ENCODE results near the gene NID1. TPM values are rescaled to one million over a fixed set of nuclear protein-coding genes. Genes with fewer than 3 reads are reported as not detected.

Gene NID1
- total RNA-seq, 4 donors from 2014 or later, result 23.4 to 80.0 (median 30.7) TPM

GRCh38 chr1:236086537-236086936 is 21.6 kb upstream of the NID1 start:
- TF ChIP-seq CTCF (IDR thresholded peaks at IDR 0.05) (no peak), POLR2A (IDR thresholded peaks at IDR 0.05) (no peak)
- WGBS, 2 donors, result 61 to 64% methylated on average over 7 of the region's 7 CpGs
- DNase-seq (ENCODE audit: low spot score in 2 of 2), result no peak
- no peak overlapping the region for H3K4me3 ChIP-seq (ENCODE audit: low read depth, poor library complexity, severe bottlenecking)
- intact Hi-C loops (cut with DNase I; ENCODE audit: low total_unique reads), result no loop called here

- WGBS, 2 donors, result 78% methylated on average over 6 of the region's 6 CpGs
- TF ChIP-seq CTCF (IDR thresholded peaks at IDR 0.05), result peak in 1 of 3 donors; percentile 45
- TF ChIP-seq POLR2A (IDR thresholded peaks at IDR 0.05), result no peak
- no peak for DNase-seq (ENCODE audit: low spot score in 2 of 2)
- intact Hi-C loops (cut with DNase I; ENCODE audit: low total_unique reads), result no loop called here
- H3K4me3 ChIP-seq (ENCODE audit: low read depth, poor library complexity, severe bottlenecking), result no peak overlapping the region
These were observed 20.8 kb upstream of the NID1 start for GRCh38 chr1:236085545-236086159.

GRCh38 chr1:236084386-236084730 is 19.5 kb upstream of the NID1 start:
- no peak overlapping the region for H3K4me3 ChIP-seq (ENCODE audit: low read depth, poor library complexity, severe bottlenecking)
- DNase-seq (ENCODE audit: low spot score in 2 of 2), result no peak
- intact Hi-C loops (cut with DNase I; ENCODE audit: low total_unique reads), result no loop called here
- 80 to 88% methylated on average over 3 of the region's 3 CpGs for WGBS, 2 donors
- TF ChIP-seq CTCF (IDR thresholded peaks at IDR 0.05) (no peak), POLR2A (IDR thresholded peaks at IDR 0.05) (no peak)

GRCh38 chr1:236083650-236084385 is 18.9 kb upstream of the NID1 start:
- no peak for TF ChIP-seq CTCF (IDR thresholded peaks at IDR 0.05)
- no peak for TF ChIP-seq POLR2A (IDR thresholded peaks at IDR 0.05)
- DNase-seq (ENCODE audit: low spot score in 2 of 2), result no peak
- intact Hi-C loops (cut with DNase I; ENCODE audit: low total_unique reads), result no loop called here
- 31 to 32% methylated on average over 8 of the region's 8 CpGs for WGBS, 2 donors
- no peak overlapping the region for H3K4me3 ChIP-seq (ENCODE audit: low read depth, poor library complexity, severe bottlenecking)

GRCh38 chr1:236082526-236082925 is 17.6 kb upstream of the NID1 start:
- TF ChIP-seq POLR2A (IDR thresholded peaks at IDR 0.05) (no peak), CTCF (IDR thresholded peaks at IDR 0.05) (no peak)
- intact Hi-C loops (cut with DNase I; ENCODE audit: low total_unique reads), result no loop called here

More at GRCh38 chr1:236082526-236082925, 17.6 kb upstream of the NID1 start:
- no peak overlapping the region for H3K4me3 ChIP-seq (ENCODE audit: low read depth, poor library complexity, severe bottlenecking)
- WGBS, 2 donors, result 93 to 97% methylated on average over 4 of the region's 4 CpGs
- DNase-seq (ENCODE audit: low spot score in 2 of 2), result no peak
